Right atrium auricular region (tissue), 2 donors: ENCODE data around the gene VILL. TPM values are rescaled to one million over a fixed set of nuclear protein-coding genes. Genes with fewer than 3 reads are reported as not detected.
"Not testable (repeated sequence)": the region's sequence is repeated elsewhere in the genome, so short reads cannot be mapped to it uniquely, and the experiment has no call there.

Experiments used
- DNase-seq: peaks from one replicate; pipeline ENCODE4 v3.0.0-alpha.2; 2019; ENCODE audit warnings: low spot score
- H3K27ac ChIP-seq, 2 donors: fragments of 200-600 bp; sonication (generic); 1 replicate in 1 of 2; 2 replicates in 1 of 2; pipeline ENCODE4 v1.5.1; 2016 to 2019
- H3K27me3 ChIP-seq, 2 donors: fragments of 200-600 bp; sonication (generic); one replicate each; pipeline versions ENCODE4 v1.5.1 to v1.6.0; 2017 to 2019
- H3K36me3 ChIP-seq: fragments of 200-600 bp; sonication (generic); one replicate; pipeline ENCODE4 v1.5.1; 2016
- H3K4me1 ChIP-seq, 2 donors: fragments of 200-600 bp; sonication (generic); one replicate each; pipeline versions ENCODE4 v1.5.1 to v1.6.0; 2017 to 2019
- H3K4me3 ChIP-seq, 2 donors: fragments of 200-600 bp; sonication (generic); 1 replicate in 1 of 2; 2 replicates in 1 of 2; pipeline ENCODE4 v1.5.1; 2017 to 2019; ENCODE audit warnings: mild to moderate bottlenecking in 1 of 2, moderate library complexity in 1 of 2
- H3K9me3 ChIP-seq, 2 donors: fragments of 200-600 bp; sonication (generic); one replicate each; pipeline ENCODE4 v1.5.1; 2019
- total RNA-seq, 2 donors: library from RNA; depleted of rRNA; stranded (reverse); fragments of >200 nt; gene quantifications; one replicate each; pipeline ENCODE4 v1.1.0, GENCODE V29; 2016
- TF ChIP-seq, protein P1 (sequence below), 2 donors: fragments of 200-600 bp; sonication (generic); IDR thresholded peaks; one replicate each; pipeline ENCODE4 v1.5.1; 2019; ENCODE audit warnings: antibody characterized with exemption in 2 of 2

Gene VILL
- total RNA-seq, 2 donors from 2014 or later: 4.2 to 12.2 TPM

GRCh38 chr3:38030126-38031021 lies 39.8 kb downstream of the VILL start:
- Histone ChIP-seq H3K36me3 (no peaks in the 10 kb centered on the region), H3K27ac (peak overlapping the region; percentile 85 to 90), H3K4me3 (peak overlapping the region; percentile 50 to 83), H3K27me3 (no peaks in the 10 kb centered on the region), H3K4me1 (peaks cover 0 to 35% of the 10 kb centered on the region in 2 donors), H3K9me3 (no peaks in the 10 kb centered on the region)
- DNase-seq: no peak
- TF ChIP-seq, protein P1, sequence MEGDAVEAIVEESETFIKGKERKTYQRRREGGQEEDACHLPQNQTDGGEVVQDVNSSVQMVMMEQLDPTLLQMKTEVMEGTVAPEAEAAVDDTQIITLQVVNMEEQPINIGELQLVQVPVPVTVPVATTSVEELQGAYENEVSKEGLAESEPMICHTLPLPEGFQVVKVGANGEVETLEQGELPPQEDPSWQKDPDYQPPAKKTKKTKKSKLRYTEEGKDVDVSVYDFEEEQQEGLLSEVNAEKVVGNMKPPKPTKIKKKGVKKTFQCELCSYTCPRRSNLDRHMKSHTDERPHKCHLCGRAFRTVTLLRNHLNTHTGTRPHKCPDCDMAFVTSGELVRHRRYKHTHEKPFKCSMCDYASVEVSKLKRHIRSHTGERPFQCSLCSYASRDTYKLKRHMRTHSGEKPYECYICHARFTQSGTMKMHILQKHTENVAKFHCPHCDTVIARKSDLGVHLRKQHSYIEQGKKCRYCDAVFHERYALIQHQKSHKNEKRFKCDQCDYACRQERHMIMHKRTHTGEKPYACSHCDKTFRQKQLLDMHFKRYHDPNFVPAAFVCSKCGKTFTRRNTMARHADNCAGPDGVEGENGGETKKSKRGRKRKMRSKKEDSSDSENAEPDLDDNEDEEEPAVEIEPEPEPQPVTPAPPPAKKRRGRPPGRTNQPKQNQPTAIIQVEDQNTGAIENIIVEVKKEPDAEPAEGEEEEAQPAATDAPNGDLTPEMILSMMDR (IDR thresholded peaks at IDR 0.05): no peak

DNA sequence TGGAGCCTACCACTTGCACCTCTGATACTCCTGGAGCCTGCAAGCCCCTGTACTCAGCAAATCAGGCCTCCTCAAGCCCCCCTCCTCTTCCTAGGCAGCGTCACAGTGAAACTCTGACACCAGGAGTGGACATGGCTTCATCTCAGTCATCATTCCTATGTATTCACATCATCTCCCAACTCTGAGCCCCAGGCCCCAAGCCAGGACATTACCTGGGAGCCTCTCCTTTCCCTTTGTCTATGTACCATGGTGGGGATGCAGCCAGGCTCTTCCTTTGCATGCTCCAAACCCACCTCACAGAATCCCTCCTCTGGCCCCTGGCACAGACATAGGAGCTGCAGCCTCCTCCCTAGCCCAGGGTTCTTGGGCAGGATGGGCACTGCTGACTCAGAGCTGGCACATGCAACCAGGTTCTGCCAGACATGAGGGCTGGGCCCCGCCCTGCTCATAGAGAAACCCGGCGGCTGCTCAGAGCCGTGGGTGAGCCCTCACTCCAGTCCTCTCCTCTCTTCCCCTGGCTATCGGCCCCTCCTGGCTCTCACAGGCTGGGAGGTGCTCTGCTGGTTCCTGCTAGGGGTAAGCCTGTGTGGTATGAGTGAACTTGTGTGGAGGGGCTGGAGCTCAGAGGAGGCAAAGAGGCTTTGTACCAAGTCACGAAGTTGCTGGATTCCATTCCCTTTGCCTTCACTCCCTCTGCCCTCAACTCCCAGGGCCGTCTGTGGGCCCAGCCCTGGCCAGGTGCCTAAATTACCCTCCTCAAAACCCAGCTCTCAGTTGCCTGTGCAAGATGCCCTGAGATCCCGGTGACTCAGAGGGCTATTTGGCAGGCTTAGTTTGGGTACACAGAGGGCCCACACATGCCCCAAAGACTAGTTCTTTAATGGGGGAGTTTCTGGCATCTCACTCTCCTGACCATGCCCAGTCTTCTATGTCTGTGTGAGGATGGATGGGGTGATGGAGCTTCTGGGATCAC lies 40.7 kb downstream of the VILL start:
- no peak overlapping the region for H3K4me3 ChIP-seq
- H3K27ac ChIP-seq: peak overlapping the region in 1 of 2 donors; percentile 90
- H3K27me3 ChIP-seq: no peaks in the 10 kb centered on the region
- no peak for DNase-seq
- TF ChIP-seq, protein P1 (IDR thresholded peaks at IDR 0.05): no peak
- H3K4me1 ChIP-seq: peaks cover 0 to 27% of the 10 kb centered on the region in 2 donors
- no peaks in the 10 kb centered on the region for H3K9me3 ChIP-seq
- H3K36me3 ChIP-seq: no peaks in the 10 kb centered on the region

DNA sequence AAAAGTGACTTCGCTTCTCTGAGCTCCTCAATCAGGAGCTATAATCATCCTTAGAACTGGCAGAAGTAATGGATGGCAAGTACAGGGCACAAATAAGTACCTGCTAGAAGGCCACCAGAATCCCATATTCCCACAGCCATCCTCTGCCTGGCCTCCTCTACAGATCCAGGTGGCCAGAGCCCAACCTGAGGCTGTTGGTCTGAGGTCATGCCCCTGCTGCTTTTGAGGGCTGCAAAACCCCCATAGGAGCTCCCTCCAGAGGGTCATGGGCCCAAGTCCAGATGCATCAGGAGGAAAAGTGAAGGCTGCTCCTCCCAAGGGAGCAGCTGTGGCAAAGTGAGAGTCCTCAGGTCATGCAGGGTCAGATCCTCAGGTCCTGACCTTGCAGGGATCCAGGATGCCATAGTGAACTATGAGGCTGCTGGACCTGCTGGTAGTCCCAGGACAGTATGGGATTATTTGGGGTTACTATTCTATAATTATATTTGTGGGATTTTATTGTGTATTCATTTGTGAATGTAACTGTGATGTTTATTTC lies 41.8 kb downstream of the VILL start:
- Histone ChIP-seq H3K36me3 (no peaks in the 10 kb centered on the region), H3K27me3 (no peaks in the 10 kb centered on the region), H3K4me3 (no peak overlapping the region), H3K4me1 (peaks cover 0 to 27% of the 10 kb centered on the region in 2 donors), H3K27ac (no peak overlapping the region), H3K9me3 (no peaks in the 10 kb centered on the region)
- TF ChIP-seq, protein P1 (IDR thresholded peaks at IDR 0.05): no peak
- DNase-seq: no peak

DNA sequence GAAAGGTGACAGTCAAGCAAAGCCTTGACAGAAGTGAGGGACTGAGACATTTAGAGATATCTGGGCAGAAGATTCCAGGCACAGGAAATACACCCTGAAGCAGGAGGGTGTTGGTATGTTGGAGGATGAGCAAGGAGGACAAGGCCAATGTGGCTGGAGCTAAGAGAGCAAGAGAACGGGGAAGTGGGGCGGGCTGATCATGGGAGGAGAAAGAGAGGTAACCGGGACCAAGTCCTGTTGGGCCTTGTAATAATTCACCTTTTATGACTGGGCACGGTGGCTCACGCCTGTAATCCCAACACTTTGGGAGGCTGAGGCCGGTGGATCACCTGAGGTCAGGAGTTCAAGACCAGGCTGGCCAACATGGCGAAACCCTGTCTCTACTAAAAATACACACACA lies 43.0 kb downstream of the VILL start:
- not testable (repeated sequence) for H3K4me3 ChIP-seq, DNase-seq, H3K36me3 ChIP-seq, H3K27me3 ChIP-seq, H3K9me3 ChIP-seq, H3K27ac ChIP-seq
- peaks cover 0 to 24% of the 10 kb centered on the region in 2 donors for H3K4me1 ChIP-seq

DNA sequence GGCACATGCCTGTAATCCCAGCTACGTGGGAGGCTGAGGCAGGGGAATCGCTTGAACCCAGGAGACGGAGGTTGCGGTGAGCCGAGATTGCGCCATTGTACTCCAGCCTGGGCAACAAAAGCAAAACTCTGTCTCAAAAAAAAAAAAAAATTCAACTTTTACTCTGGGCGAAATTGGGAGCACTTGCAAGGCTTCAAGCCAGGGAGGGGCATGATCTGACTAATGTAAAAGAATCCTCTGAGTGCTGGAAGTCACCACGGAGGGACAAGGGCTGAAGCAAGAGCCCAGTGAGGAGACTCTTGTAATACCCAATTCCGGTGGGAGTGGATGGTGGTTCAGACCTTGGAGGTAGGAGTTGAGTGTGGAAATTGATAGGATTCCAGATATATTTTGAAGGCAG lies 43.7 kb downstream of the VILL start:
- DNase-seq, H3K36me3 ChIP-seq, H3K9me3 ChIP-seq, H3K27ac ChIP-seq, H3K27me3 ChIP-seq, H3K4me3 ChIP-seq: not testable (repeated sequence)
- peaks cover 0 to 25% of the 10 kb centered on the region in 2 donors for H3K4me1 ChIP-seq

DNA sequence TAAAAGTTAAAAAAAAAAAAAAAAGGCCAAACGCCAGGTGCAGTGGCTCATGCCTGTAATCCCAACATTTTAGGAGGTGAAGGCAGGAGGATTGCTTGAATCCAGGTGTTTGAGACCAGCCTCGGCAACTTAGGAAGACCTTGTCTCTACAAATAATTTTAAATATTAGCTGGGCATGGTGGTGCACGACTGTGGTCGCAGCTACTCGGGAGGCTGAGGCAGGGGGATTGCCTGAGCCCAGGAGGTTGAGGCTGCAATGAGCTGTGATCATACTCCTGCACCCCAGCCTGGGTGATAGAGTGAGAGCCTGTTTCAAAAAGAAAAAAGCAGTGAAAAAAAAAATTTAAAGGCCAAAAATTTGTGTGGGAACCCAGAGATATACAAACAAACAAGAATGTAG lies 45.7 kb downstream of the VILL start:
- H3K4me3 ChIP-seq: no peak overlapping the region
- no peak overlapping the region for H3K27ac ChIP-seq
- no peaks in the 10 kb centered on the region for H3K9me3 ChIP-seq
- TF ChIP-seq, protein P1 (IDR thresholded peaks at IDR 0.05): no peak
- peaks cover 0 to 21% of the 10 kb centered on the region in 2 donors for H3K4me1 ChIP-seq
- DNase-seq: no peak
- H3K27me3 ChIP-seq: no peaks in the 10 kb centered on the region
- H3K36me3 ChIP-seq: no peaks in the 10 kb centered on the region
